Stimulated activated CD4-positive, alpha-beta T cell treated with anti-CD3 and anti-CD28 coated beads, Interleukin-4, amount 100 ng/mL, for 48 hours (primary cell): ENCODE data around the gene ARMC9.

Source experiments
- DNase-seq, 2 donors: peaks; one replicate each; pipeline ENCODE4 v3.0.0-alpha.2; 2020; ENCODE audit warnings: low read depth in 2 of 2

The ARMC9 gene

DNA sequence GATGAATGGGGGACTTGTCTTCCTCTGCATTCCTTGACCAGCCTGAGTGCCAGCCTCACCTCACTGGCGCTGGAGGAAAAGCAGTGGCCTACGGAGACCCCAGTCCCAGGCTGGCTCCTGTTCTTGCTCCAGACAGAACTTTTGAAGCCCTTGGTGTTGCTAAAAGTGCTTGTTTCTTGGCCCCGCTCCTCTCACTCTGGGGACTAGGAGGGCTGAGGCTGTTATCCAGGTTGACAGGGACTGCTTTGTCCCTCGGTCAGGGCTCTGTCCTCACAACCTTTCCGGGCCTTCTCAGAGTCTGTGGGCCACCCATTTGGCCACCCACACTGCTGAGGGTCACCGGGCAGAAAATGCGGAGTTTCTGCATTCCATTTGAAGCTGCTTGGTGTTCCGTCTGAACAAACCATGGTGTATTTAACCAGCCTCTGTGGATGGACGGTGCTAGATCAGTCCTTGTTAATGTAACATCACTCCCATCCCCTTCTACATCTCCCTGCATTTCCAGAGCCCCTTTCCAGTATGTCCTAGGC is 222.7 kb downstream of the ARMC9 start:
- no peak for DNase-seq

DNA sequence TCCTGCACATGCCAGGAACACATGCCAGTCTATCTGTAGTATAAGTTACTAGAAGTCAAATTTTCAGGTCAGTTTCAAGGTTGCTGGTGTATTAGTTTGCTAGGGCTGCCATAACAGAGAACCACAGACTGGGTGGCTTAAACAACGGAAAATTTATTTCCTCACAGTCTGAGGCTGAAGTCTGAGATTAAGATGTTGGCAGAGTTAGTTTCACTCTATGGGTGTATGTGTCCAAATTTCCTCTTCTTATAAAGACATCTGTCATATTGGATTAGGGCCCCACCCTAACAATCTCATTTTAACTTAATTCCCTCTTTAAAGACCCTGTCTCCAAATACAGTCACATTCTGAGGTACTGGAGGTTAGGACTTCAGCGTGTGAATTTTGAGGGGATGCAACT is 223.6 kb downstream of the ARMC9 start:
- no peak for DNase-seq

DNA sequence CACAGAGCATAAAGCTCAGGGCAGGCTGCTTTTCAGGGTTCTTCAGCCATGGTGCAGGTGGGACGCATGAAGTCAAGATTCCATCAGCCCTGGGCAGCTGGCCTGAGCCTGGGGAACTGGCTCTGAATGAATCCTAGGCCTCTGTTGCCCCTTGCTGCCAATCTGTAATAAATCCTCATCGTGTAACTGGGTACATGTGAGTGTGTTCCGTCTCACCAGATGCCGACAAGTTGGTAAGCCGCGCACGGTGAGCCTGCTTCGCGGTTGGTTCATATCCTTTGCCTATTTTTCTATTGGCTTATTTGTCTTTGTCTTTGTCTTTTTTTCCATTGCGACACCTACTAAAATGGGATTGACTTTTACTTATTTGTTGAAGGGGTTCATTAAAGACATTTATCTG is 224.7 kb downstream of the ARMC9 start:
- DNase-seq = no peak
